Cerebellar cortex (tissue), 1 donor: ENCODE results near the gene TBXA2R.
"Not testable (repeated sequence)": the region's sequence is repeated elsewhere in the genome, so short reads cannot be mapped to it uniquely, and the experiment has no call there.

Source experiments
- DNase-seq: peaks from one replicate; pipeline ENCODE4 v3.0.0-alpha.2; 2015; ENCODE audit warnings: low spot score

The TBXA2R gene

GRCh38 chr19:3605361-3605760, 1.3 kb downstream of the TBXA2R start:
- no peak for DNase-seq

- DNase-seq, result no peak
Observed at GRCh38 chr19:3604987-3605343, 1.7 kb downstream of the TBXA2R start.

- no peak for DNase-seq
Observed at GRCh38 chr19:3604227-3604986, 2.3 kb downstream of the TBXA2R start.

GRCh38 chr19:3603121-3603811, 3.4 kb downstream of the TBXA2R start:
- DNase-seq, result no peak

- DNase-seq, result no peak
Observed at GRCh38 chr19:3601021-3601420, 5.7 kb downstream of the TBXA2R start.

GRCh38 chr19:3599776-3600187, 6.9 kb downstream of the TBXA2R start:
- DNase-seq, result no peak

GRCh38 chr19:3595521-3596061, 11.1 kb downstream of the TBXA2R start:
- DNase-seq, result no peak

GRCh38 chr19:3593156-3593555, 13.5 kb downstream of the TBXA2R start:
- DNase-seq, result no peak

- DNase-seq, result no peak
Observed at GRCh38 chr19:3591876-3592613, 14.6 kb downstream of the TBXA2R start.

GRCh38 chr19:3590991-3591659, 15.6 kb downstream of the TBXA2R start:
- DNase-seq, result no peak

GRCh38 chr19:3589949-3590348, 16.7 kb downstream of the TBXA2R start:
- no peak for DNase-seq

- no peak for DNase-seq
Observed at GRCh38 chr19:3589439-3589838, 17.2 kb downstream of the TBXA2R start.

- DNase-seq, result no peak
Observed at GRCh38 chr19:3586707-3587346, 19.8 kb downstream of the TBXA2R start.

GRCh38 chr19:3586127-3586626, 20.5 kb downstream of the TBXA2R start:
- no peak for DNase-seq

- no peak for DNase-seq
Observed at GRCh38 chr19:3585301-3586126, 21.2 kb downstream of the TBXA2R start, which contains the start of gene GIPC3. Gene GIPC3 (plus strand): TSS chr19:3585478. CDS start chr19:3585598, 120 bp downstream.

- DNase-seq, result not testable (repeated sequence)
Observed at GRCh38 chr19:3584036-3584802, 22.5 kb downstream of the TBXA2R start.

GRCh38 chr19:3581792-3582191, 24.9 kb downstream of the TBXA2R start:
- DNase-seq, result not testable (repeated sequence)

- DNase-seq, result no peak
Observed at GRCh38 chr19:3580156-3580934, 26.3 kb downstream of the TBXA2R start.

GRCh38 chr19:3578390-3578789, 28.3 kb downstream of the TBXA2R start:
- DNase-seq, result no peak
